Measurements from ENCODE around the gene CRYBB3.
"Not testable (repeated sequence)": the region's sequence is repeated elsewhere in the genome, so short reads cannot be mapped to it uniquely, and the experiment has no call there.

CRYBB3 gene

DNA sequence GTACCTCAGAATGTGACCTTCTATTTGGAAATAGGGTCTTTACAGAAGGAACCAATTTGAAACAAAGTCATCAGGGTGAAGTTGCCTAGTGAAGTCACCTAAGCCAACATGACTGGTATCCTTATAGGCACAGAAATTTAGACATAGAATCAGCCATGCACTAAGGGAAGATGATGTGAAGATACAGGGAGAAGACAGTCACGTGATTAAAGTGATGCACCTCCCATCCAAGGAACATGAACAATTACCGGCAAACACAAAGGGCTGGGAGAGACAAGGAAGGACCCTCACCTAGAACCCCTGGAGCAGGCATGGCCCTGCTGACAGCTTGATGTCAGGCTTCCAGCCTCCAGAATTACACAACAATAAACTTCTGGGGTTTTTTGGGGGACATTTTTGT is 16.6 kb downstream of the CRYBB3 start (continued):
- no peak for TF ChIP-seq ZNF565 (CRISPR knock-in tag; conservative IDR thresholded peaks at IDR 0.05; ENCODE audit: low read depth)

DNA sequence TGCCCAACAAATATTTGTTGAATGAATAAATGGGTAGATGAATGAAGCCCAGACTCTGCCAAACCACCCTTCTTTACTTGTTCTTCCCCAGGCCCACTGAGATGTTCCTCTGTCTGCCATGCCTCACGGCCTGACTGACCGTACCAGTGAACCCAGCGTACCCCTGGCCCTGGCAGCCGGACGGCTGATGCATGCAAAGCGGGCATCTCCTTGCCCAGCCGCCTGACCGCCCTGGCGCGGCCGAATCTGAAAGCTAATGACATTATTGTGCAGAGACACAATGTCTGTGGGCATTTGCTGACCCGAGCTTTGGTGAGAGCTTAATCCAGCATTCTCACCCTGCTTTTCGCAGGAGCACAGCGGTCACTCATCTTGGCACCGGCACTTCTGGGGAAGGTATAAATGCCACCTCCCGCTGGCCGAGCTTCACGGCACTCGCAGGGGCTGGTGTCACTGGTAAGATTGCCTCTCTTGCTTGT is 19.6 kb downstream of the CRYBB3 start, which contains the start of gene CRYBB2:
Gene CRYBB2, plus strand, starts transcription at position 429 of the 479 bp plus-strand sequence. CDS start 1,791 bp downstream, outside the sequence.
- TF ChIP-seq ZNF8 (CRISPR knock-in tag; IDR thresholded peaks at IDR 0.05), result no peak
- TF ChIP-seq, protein P1, sequence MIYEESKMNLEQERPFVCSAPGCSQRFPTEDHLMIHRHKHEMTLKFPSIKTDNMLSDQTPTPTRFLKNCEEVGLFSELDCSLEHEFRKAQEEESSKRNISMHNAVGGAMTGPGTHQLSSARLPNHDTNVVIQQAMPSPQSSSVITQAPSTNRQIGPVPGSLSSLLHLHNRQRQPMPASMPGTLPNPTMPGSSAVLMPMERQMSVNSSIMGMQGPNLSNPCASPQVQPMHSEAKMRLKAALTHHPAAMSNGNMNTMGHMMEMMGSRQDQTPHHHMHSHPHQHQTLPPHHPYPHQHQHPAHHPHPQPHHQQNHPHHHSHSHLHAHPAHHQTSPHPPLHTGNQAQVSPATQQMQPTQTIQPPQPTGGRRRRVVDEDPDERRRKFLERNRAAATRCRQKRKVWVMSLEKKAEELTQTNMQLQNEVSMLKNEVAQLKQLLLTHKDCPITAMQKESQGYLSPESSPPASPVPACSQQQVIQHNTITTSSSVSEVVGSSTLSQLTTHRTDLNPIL (CRISPR knock-in tag; IDR thresholded peaks at IDR 0.05; ENCODE audit: low read depth), result no peak
- ATAC-seq, result no peak

DNA sequence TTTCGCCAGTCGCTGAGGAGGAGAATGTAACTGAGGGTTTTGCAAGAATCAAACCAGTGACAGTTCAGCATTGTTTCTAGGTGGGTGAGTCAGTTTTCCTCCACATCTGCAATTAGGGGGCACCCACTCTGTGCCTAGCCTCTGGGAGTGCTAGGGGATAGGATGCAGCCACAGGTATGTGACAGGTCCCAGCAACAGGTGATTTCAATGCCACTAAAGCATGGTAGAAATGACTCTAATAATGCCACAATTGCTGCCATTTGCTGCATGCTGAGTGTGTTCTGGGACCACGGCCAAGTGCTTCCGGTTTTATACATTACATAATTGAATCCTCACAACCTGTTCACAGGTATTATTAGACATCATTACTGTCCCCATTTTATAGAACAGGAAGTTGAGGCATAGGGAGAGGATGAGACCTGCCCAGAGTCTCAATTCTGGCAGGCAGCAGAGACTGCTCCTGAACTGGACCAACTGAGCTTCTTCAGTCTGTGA is 20.3 kb downstream of the CRYBB3 start:
- ATAC-seq, result peak; percentile 40; the same call in 1 of the 3 replicates
- no peak for TF ChIP-seq ARNTL (CRISPR knock-in tag; IDR thresholded peaks at IDR 0.05; ENCODE audit: borderline replicate concordance, low read depth)
- no peak for TF ChIP-seq ZNF70 (CRISPR knock-in tag; IDR thresholded peaks at IDR 0.05)
- TF ChIP-seq RARB (CRISPR knock-in tag; IDR thresholded peaks at IDR 0.05), result no peak
- no peak for TF ChIP-seq BACH2 (CRISPR knock-in tag; IDR thresholded peaks at IDR 0.05; ENCODE audit: borderline replicate concordance)
- no peak for TF ChIP-seq ZNF8 (CRISPR knock-in tag; IDR thresholded peaks at IDR 0.05)
- TF ChIP-seq PPARA (CRISPR knock-in tag; IDR thresholded peaks at IDR 0.05; ENCODE audit: borderline replicate concordance), result no peak

DNA sequence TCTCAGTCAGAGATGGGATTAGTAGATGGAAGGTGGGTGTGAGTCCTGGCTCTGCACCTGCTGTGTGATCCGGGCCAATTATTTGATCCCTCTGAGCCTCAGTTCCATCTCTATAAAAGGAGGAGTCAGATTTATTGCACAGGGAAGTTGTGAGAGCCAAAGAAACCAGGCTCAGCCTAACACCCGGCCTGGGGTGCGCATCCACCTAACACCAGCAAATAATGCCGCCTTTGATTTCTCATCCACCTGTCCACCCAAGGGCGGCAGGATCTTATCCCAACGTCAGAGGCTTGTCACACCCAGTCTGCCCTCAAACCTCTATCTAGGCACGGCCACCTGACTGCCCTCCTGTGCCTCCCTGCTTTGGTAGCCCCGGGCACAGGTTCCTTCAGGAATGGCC is 22.1 kb downstream of the CRYBB3 start:
- ATAC-seq, result no peak
- TF ChIP-seq GLIS3 (CRISPR knock-in tag; IDR thresholded peaks at IDR 0.05) (no peak), ZNF565 (CRISPR knock-in tag; conservative IDR thresholded peaks at IDR 0.05; ENCODE audit: low read depth) (no peak), ZFP30 (CRISPR knock-in tag; IDR thresholded peaks at IDR 0.05) (no peak), ESRRG (CRISPR knock-in tag; IDR thresholded peaks at IDR 0.05) (no peak), OSR1 (CRISPR knock-in tag; IDR thresholded peaks at IDR 0.05) (no peak), ZC3H10 (CRISPR knock-in tag; IDR thresholded peaks at IDR 0.05) (no peak), ZNF70 (CRISPR knock-in tag; IDR thresholded peaks at IDR 0.05) (no peak), TOX (CRISPR knock-in tag; IDR thresholded peaks at IDR 0.05; ENCODE audit: borderline replicate concordance) (no peak)

DNA sequence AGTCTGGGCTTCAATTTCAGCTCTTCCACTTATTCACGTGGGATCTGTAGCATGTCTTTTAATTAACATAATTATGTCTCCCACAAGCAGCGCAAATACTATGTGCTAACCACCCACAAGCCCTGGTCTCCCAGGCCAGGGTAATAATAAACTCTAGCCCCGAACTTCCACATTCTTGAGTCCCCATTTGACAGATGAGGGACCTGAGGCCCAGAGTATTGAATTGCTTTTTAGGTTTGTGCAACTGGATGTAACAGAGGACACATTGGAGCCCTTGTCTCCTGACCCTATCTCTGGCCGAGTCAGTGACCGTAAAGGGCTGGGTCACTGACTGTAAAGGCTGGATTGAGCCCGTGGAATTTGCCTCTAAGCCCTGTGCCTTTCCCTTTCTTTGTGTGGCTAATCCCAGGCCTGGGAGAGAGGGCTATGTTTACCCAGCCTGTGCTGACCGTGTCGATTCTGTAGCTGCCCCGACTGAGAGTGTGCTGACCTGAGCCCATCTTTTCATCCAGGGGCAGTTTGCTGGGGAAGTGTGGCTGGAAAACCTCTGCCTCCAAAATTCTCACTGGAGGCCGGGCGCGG is 23.7 kb downstream of the CRYBB3 start:
- no peak for ATAC-seq
- TF ChIP-seq TCF4 (CRISPR knock-in tag; IDR thresholded peaks at IDR 0.05; ENCODE audit: borderline replicate concordance) (no peak), ZNF8 (CRISPR knock-in tag; IDR thresholded peaks at IDR 0.05) (no peak), ZC3H10 (CRISPR knock-in tag; IDR thresholded peaks at IDR 0.05) (no peak)
- TF ChIP-seq, protein P2, sequence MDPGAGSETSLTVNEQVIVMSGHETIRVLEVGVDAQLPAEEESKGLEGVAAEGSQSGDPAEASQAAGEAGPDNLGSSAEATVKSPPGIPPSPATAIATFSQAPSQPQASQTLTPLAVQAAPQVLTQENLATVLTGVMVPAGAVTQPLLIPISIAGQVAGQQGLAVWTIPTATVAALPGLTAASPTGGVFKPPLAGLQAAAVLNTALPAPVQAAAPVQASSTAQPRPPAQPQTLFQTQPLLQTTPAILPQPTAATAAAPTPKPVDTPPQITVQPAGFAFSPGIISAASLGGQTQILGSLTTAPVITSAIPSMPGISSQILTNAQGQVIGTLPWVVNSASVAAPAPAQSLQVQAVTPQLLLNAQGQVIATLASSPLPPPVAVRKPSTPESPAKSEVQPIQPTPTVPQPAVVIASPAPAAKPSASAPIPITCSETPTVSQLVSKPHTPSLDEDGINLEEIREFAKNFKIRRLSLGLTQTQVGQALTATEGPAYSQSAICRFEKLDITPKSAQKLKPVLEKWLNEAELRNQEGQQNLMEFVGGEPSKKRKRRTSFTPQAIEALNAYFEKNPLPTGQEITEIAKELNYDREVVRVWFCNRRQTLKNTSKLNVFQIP (CRISPR knock-in tag; IDR thresholded peaks at IDR 0.05; ENCODE audit: borderline replicate concordance, low read depth), result no peak

DNA sequence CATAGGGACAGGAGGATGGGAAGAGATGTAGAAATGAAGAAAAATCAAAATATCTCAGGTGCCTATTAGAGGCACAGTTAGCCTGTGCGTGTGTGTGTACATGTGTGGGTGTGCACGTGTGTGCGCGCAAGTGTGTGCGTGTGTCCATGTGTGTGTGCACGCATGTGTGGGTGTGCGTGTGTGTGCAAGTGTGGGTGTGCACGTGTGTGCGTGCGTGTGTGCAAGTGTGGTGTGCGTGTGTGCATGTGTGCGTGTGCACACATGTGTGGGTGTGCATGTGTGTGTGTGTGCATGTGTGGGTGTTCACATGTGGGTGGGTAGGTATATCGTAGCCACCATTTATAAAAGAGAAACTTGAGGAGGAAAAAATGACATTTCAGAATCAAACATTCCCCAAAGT is 29.2 kb downstream of the CRYBB3 start:
- TF ChIP-seq, protein P2 (CRISPR knock-in tag; IDR thresholded peaks at IDR 0.05; ENCODE audit: borderline replicate concordance, low read depth), result no peak
- no peak for TF ChIP-seq PPARA (CRISPR knock-in tag; IDR thresholded peaks at IDR 0.05; ENCODE audit: borderline replicate concordance)
- no peak for TF ChIP-seq GLIS3 (CRISPR knock-in tag; IDR thresholded peaks at IDR 0.05)

DNA sequence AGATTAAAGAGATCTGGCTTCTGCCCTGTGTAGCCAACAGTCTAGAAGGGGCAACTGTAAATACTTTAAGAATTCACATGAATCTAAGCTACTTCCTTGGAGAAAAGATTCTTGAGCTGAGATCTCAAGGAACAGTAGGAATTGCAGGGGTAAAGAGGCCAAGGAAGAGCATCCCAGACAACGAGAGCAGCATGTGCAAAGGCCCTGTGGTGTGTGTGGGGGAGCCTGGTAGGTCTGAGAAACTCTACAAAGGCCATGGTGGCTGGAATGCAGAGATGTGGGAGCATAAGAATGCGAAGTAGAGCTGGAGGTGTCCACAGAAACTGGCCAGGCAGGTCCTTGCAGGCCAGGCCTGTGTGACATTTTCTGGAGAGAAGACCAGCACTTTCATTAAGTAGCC is 31.1 kb downstream of the CRYBB3 start:
- not testable (repeated sequence) for ATAC-seq

More for the DNA sequence above, 29.2 kb downstream of the CRYBB3 start:
- ATAC-seq, result no peak

DNA sequence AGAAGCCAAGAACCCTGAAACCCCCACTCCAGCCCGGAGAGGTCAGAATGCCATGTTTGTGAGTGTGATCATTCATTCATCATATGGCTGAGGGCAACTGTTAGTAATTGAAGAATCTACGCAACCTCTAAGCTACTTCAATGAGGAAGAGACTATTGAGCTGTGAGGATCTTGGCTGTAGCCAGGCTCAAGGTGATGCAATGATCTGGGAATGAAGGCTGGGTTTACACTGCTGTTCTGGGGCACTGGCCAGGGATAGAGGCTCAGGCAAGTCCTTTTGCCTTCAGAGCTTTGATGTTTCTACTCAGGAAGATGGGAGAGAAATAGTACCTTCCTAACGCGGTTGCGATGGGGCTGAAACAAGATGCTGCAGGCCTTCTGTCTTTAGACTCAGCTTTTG is 32.6 kb downstream of the CRYBB3 start:
- no peak for ATAC-seq
- TF ChIP-seq ARNTL (CRISPR knock-in tag; IDR thresholded peaks at IDR 0.05; ENCODE audit: borderline replicate concordance, low read depth), result no peak
- TF ChIP-seq ZC3H10 (CRISPR knock-in tag; IDR thresholded peaks at IDR 0.05), result no peak
- TF ChIP-seq BACH2 (CRISPR knock-in tag; IDR thresholded peaks at IDR 0.05; ENCODE audit: borderline replicate concordance), result no peak
- no peak for TF ChIP-seq OSR1 (CRISPR knock-in tag; IDR thresholded peaks at IDR 0.05)
- TF ChIP-seq SNAI2 (CRISPR knock-in tag; IDR thresholded peaks at IDR 0.05), result no peak
- TF ChIP-seq, protein P3, sequence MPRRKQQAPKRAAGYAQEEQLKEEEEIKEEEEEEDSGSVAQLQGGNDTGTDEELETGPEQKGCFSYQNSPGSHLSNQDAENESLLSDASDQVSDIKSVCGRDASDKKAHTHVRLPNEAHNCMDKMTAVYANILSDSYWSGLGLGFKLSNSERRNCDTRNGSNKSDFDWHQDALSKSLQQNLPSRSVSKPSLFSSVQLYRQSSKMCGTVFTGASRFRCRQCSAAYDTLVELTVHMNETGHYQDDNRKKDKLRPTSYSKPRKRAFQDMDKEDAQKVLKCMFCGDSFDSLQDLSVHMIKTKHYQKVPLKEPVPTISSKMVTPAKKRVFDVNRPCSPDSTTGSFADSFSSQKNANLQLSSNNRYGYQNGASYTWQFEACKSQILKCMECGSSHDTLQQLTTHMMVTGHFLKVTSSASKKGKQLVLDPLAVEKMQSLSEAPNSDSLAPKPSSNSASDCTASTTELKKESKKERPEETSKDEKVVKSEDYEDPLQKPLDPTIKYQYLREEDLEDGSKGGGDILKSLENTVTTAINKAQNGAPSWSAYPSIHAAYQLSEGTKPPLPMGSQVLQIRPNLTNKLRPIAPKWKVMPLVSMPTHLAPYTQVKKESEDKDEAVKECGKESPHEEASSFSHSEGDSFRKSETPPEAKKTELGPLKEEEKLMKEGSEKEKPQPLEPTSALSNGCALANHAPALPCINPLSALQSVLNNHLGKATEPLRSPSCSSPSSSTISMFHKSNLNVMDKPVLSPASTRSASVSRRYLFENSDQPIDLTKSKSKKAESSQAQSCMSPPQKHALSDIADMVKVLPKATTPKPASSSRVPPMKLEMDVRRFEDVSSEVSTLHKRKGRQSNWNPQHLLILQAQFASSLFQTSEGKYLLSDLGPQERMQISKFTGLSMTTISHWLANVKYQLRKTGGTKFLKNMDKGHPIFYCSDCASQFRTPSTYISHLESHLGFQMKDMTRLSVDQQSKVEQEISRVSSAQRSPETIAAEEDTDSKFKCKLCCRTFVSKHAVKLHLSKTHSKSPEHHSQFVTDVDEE (CRISPR knock-in tag; IDR thresholded peaks at IDR 0.05), result no peak

DNA sequence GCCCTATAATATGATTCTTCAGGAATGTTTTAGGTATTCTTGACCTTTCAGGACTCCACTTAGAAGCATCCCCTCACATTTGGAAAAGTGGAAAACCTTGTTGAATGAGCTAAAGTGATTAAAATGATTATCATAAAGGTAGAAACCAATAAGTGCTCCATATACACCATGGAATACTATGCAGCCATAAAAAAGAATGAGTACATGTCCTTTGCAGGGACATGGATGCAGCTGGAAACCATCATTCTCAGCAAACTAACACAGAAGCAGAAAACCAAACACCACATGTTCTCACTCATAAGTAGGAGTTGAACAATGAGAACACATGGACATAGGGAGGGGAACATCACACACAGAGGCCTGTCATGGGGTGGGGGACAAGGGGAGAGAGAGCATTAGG is 34.0 kb downstream of the CRYBB3 start:
- ATAC-seq, result not testable (repeated sequence)
